Hepatocyte (in vitro differentiated cells): Measurements from ENCODE around the gene RANBP17.

ENCODE experiments used
- EZH2phosphoT487 ChIP-seq: fragments of 200-600 bp; sonication (generic); IDR thresholded peaks from one replicate; pipeline ENCODE4 v1.6.1; 2018; ENCODE audit warnings: antibody characterized with exemption, mild to moderate bottlenecking, low read depth, moderate library complexity; ENCODE audit not compliant: unreplicated experiment, severe bottlenecking
- TF ChIP-seq, protein P1 (sequence below): fragments of 200-600 bp; sonication (generic); IDR thresholded peaks from 2 replicates; pipeline ENCODE4 v1.5.1; 2016; ENCODE audit warnings: antibody characterized with exemption, mild to moderate bottlenecking; ENCODE audit not compliant: poor library complexity

DNA sequence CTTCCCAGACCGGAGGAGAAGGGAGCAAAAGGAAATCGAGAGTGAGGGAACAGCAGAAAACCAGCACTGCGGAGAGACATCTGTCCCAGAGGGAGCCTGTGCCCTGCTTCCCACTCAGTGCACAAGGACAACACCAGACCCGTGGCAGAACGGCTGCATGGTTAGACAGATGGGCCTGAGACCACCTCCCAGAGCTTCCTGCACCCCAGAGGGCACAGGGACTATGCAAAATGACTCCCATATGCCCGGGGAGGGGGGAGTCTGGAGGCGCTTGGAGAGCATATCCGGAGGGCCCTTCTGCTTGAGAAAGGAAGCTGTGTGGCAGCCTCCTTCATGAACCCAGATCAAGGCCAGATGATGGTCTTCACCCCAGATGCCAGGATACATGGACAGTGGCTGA lies 473.8 kb downstream of the RANBP17 start:
- TF ChIP-seq, protein P1, sequence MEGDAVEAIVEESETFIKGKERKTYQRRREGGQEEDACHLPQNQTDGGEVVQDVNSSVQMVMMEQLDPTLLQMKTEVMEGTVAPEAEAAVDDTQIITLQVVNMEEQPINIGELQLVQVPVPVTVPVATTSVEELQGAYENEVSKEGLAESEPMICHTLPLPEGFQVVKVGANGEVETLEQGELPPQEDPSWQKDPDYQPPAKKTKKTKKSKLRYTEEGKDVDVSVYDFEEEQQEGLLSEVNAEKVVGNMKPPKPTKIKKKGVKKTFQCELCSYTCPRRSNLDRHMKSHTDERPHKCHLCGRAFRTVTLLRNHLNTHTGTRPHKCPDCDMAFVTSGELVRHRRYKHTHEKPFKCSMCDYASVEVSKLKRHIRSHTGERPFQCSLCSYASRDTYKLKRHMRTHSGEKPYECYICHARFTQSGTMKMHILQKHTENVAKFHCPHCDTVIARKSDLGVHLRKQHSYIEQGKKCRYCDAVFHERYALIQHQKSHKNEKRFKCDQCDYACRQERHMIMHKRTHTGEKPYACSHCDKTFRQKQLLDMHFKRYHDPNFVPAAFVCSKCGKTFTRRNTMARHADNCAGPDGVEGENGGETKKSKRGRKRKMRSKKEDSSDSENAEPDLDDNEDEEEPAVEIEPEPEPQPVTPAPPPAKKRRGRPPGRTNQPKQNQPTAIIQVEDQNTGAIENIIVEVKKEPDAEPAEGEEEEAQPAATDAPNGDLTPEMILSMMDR = no peak
- TF ChIP-seq EZH2phosphoT487 = no peak
